ENCODE results near the gene CHST11.

The CHST11 gene

GRCh38 chr12:104427547-104427938 lies 29.2 kb upstream of the CHST11 start:
- Histone ChIP-seq H3K4me1 (ENCODE audit: control insufficient read depth, insufficient read depth, low read length) (no peaks in the 10 kb centered on the region), H3K9ac (ENCODE audit: low read depth, low read length) (no peak overlapping the region), H3K4me3 (ENCODE audit: low read depth, low read length) (no peak overlapping the region), H3K36me3 (ENCODE audit: control insufficient read depth, insufficient read depth, low read length) (no peaks in the 10 kb centered on the region), H3K27me3 (ENCODE audit: control insufficient read depth, insufficient read depth, low read length) (no peaks in the 10 kb centered on the region), H3K9me3 (ENCODE audit: control insufficient read depth, insufficient read depth, low read length) (peaks cover 6% of the 10 kb centered on the region; the same call in 1 of the 2 replicates), H3K27ac (ENCODE audit: low read depth, low read length) (no peak overlapping the region)

DNA sequence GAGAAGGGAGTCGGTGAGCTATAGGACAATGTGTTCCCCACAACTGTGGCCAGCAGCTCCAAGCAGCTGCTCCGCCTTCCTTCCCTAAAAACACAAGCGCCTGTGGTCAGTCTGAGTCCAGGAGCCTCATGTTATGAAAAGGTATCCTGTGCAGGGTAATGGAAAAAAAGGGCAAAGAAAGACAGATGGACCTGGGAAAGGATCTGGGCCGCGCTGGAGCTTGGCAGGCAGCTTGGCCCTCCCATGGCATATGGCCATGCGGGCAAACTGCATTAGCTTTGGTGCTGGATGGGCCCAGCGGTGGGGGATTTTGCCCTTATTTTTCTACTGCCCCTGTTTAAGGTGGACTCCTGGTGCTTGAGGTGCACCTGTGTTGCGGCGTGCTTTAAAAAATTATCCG lies 23.7 kb upstream of the CHST11 start:
- Histone ChIP-seq H3K9me3 (ENCODE audit: control insufficient read depth, insufficient read depth, low read length) (no peaks in the 10 kb centered on the region), H3K9ac (ENCODE audit: low read depth, low read length) (no peak overlapping the region), H3K36me3 (ENCODE audit: control insufficient read depth, insufficient read depth, low read length) (no peaks in the 10 kb centered on the region), H3K27ac (ENCODE audit: low read depth, low read length) (no peak overlapping the region), H3K27me3 (ENCODE audit: control insufficient read depth, insufficient read depth, low read length) (no peaks in the 10 kb centered on the region), H3K4me3 (ENCODE audit: low read depth, low read length) (no peak overlapping the region), H3K4me1 (ENCODE audit: control insufficient read depth, insufficient read depth, low read length) (no peaks in the 10 kb centered on the region)

- Histone ChIP-seq H3K27me3 (ENCODE audit: control insufficient read depth, insufficient read depth, low read length) (no peaks in the 10 kb centered on the region), H3K9ac (ENCODE audit: low read depth, low read length) (no peak overlapping the region), H3K36me3 (ENCODE audit: control insufficient read depth, insufficient read depth, low read length) (no peaks in the 10 kb centered on the region), H3K4me1 (ENCODE audit: control insufficient read depth, insufficient read depth, low read length) (no peaks in the 10 kb centered on the region), H3K9me3 (ENCODE audit: control insufficient read depth, insufficient read depth, low read length) (no peaks in the 10 kb centered on the region), H3K4me3 (ENCODE audit: low read depth, low read length) (no peak overlapping the region), H3K27ac (ENCODE audit: low read depth, low read length) (no peak overlapping the region)
These were observed 22.6 kb upstream of the CHST11 start for GRCh38 chr12:104434129-104434528.

DNA sequence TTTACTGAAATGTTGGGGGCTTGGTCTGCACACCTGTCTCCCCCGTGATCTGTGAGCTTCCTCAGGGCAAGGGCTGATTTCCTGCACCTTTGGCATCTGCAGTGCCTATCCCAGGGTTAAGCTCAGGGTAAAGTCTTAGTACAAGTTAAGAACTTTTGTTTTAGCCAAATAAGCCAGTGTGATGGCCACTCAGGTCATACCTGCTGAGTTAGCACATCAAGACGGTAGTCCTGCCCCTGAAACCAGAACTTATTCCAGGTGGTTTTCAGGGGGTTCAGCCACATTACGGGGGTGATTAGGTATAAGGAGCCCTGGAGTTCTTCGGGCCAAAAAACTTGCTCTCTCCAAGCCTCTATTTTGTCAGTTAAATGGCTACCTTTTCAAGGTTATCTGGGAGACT lies 21.6 kb upstream of the CHST11 start:
- H3K4me1 ChIP-seq (ENCODE audit: control insufficient read depth, insufficient read depth, low read length): no peaks in the 10 kb centered on the region
- H3K36me3 ChIP-seq (ENCODE audit: control insufficient read depth, insufficient read depth, low read length): no peaks in the 10 kb centered on the region
- no peak overlapping the region for H3K4me3 ChIP-seq (ENCODE audit: low read depth, low read length)
- no peaks in the 10 kb centered on the region for H3K9me3 ChIP-seq (ENCODE audit: control insufficient read depth, insufficient read depth, low read length)
- no peak overlapping the region for H3K27ac ChIP-seq (ENCODE audit: low read depth, low read length)
- no peak overlapping the region for H3K9ac ChIP-seq (ENCODE audit: low read depth, low read length)
- no peaks in the 10 kb centered on the region for H3K27me3 ChIP-seq (ENCODE audit: control insufficient read depth, insufficient read depth, low read length)

GRCh38 chr12:104435765-104436164 lies 21.0 kb upstream of the CHST11 start:
- Histone ChIP-seq H3K4me3 (ENCODE audit: low read depth, low read length) (no peak overlapping the region), H3K36me3 (ENCODE audit: control insufficient read depth, insufficient read depth, low read length) (no peaks in the 10 kb centered on the region), H3K4me1 (ENCODE audit: control insufficient read depth, insufficient read depth, low read length) (no peaks in the 10 kb centered on the region), H3K27me3 (ENCODE audit: control insufficient read depth, insufficient read depth, low read length) (no peaks in the 10 kb centered on the region), H3K27ac (ENCODE audit: low read depth, low read length) (no peak overlapping the region), H3K9ac (ENCODE audit: low read depth, low read length) (no peak overlapping the region), H3K9me3 (ENCODE audit: control insufficient read depth, insufficient read depth, low read length) (no peaks in the 10 kb centered on the region)

GRCh38 chr12:104436790-104437189 lies 20.0 kb upstream of the CHST11 start:
- Histone ChIP-seq H3K9ac (ENCODE audit: low read depth, low read length) (no peak overlapping the region), H3K27ac (ENCODE audit: low read depth, low read length) (no peak overlapping the region), H3K9me3 (ENCODE audit: control insufficient read depth, insufficient read depth, low read length) (no peaks in the 10 kb centered on the region), H3K4me1 (ENCODE audit: control insufficient read depth, insufficient read depth, low read length) (no peaks in the 10 kb centered on the region), H3K36me3 (ENCODE audit: control insufficient read depth, insufficient read depth, low read length) (no peaks in the 10 kb centered on the region), H3K27me3 (ENCODE audit: control insufficient read depth, insufficient read depth, low read length) (no peaks in the 10 kb centered on the region), H3K4me3 (ENCODE audit: low read depth, low read length) (no peak overlapping the region)

- H3K4me3 ChIP-seq (ENCODE audit: low read depth, low read length): no peak overlapping the region
- H3K4me1 ChIP-seq (ENCODE audit: control insufficient read depth, insufficient read depth, low read length): no peaks in the 10 kb centered on the region
- no peaks in the 10 kb centered on the region for H3K27me3 ChIP-seq (ENCODE audit: control insufficient read depth, insufficient read depth, low read length)
These were observed 18.6 kb upstream of the CHST11 start for GRCh38 chr12:104438134-104438533.

GRCh38 chr12:104439137-104439536 lies 17.6 kb upstream of the CHST11 start:
- no peaks in the 10 kb centered on the region for H3K9me3 ChIP-seq (ENCODE audit: control insufficient read depth, insufficient read depth, low read length)
- H3K36me3 ChIP-seq (ENCODE audit: control insufficient read depth, insufficient read depth, low read length): no peaks in the 10 kb centered on the region
- no peak overlapping the region for H3K4me3 ChIP-seq (ENCODE audit: low read depth, low read length)
- H3K27ac ChIP-seq (ENCODE audit: low read depth, low read length): no peak overlapping the region
- no peaks in the 10 kb centered on the region for H3K4me1 ChIP-seq (ENCODE audit: control insufficient read depth, insufficient read depth, low read length)
- no peaks in the 10 kb centered on the region for H3K27me3 ChIP-seq (ENCODE audit: control insufficient read depth, insufficient read depth, low read length)
- H3K9ac ChIP-seq (ENCODE audit: low read depth, low read length): no peak overlapping the region

More at GRCh38 chr12:104438134-104438533, 18.6 kb upstream of the CHST11 start:
- Histone ChIP-seq H3K36me3 (ENCODE audit: control insufficient read depth, insufficient read depth, low read length) (no peaks in the 10 kb centered on the region), H3K27ac (ENCODE audit: low read depth, low read length) (no peak overlapping the region), H3K9ac (ENCODE audit: low read depth, low read length) (no peak overlapping the region), H3K9me3 (ENCODE audit: control insufficient read depth, insufficient read depth, low read length) (no peaks in the 10 kb centered on the region)

DNA sequence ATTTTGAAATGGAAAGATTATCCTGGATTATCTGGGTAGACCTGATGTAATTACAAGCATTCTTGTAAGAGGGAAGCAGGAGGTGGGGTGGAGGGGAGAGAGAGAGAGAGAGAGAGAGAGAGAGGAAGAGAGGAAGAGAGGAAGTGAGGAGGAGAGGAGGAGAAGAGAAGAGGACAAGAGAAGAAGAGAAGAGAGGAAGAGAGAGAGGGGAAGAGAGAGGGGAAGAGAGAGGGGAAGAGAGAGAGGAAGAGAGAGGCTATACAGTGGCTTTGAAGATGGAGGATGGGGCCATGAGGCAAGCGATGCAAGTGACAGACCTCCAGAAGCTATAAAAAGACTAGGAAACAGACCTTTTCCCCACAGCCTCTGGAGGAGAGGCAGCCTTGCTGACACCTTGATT lies 13.7 kb upstream of the CHST11 start:
- H3K4me3 ChIP-seq (ENCODE audit: low read depth, low read length): no peak overlapping the region
- H3K4me1 ChIP-seq (ENCODE audit: control insufficient read depth, insufficient read depth, low read length): no peaks in the 10 kb centered on the region
- no peak overlapping the region for H3K27ac ChIP-seq (ENCODE audit: low read depth, low read length)
- H3K27me3 ChIP-seq (ENCODE audit: control insufficient read depth, insufficient read depth, low read length): no peaks in the 10 kb centered on the region
- no peak overlapping the region for H3K9ac ChIP-seq (ENCODE audit: low read depth, low read length)
- no peaks in the 10 kb centered on the region for H3K36me3 ChIP-seq (ENCODE audit: control insufficient read depth, insufficient read depth, low read length)
- no peaks in the 10 kb centered on the region for H3K9me3 ChIP-seq (ENCODE audit: control insufficient read depth, insufficient read depth, low read length)

DNA sequence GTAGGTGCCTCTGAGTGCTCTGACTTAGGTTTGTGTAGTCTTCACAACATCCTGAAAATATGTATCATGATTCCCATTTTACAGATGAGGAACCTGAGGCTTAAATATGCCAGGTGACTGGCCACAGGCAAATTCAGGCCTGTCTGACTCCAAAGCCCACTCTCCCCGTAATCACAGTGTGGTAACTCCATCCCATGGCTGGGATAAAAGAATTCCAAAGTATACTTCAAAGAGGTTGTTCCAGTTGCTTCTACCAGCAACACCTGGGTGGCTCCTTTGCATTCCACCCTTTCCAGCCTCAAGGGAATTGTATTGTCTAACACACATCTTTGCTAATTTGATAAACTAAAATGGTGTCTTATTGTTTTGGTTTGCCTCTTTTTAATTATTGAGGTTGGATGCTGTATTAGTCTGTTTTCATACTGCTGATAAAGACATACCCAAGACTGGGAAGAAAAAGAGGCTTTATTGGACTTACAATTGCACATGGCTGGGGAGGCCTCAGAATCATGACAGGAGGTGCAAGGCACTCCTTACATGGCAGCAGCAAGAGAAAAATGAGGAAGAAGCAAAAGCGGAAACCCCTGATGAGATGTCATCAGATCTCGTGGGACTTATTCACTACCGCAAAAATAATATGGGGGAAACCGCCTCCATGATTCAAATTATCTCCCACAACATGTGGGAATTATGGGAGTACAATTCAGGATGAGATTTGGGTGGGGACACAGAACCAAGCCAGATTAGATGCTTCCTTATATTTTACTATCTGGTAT lies 9.9 kb upstream of the CHST11 start:
- H3K4me3 ChIP-seq (ENCODE audit: low read depth, low read length): no peak overlapping the region
- H3K27me3 ChIP-seq (ENCODE audit: control insufficient read depth, insufficient read depth, low read length): no peaks in the 10 kb centered on the region
- no peaks in the 10 kb centered on the region for H3K4me1 ChIP-seq (ENCODE audit: control insufficient read depth, insufficient read depth, low read length)
- H3K36me3 ChIP-seq (ENCODE audit: control insufficient read depth, insufficient read depth, low read length): no peaks in the 10 kb centered on the region
- H3K9me3 ChIP-seq (ENCODE audit: control insufficient read depth, insufficient read depth, low read length): no peaks in the 10 kb centered on the region
- no peak overlapping the region for H3K9ac ChIP-seq (ENCODE audit: low read depth, low read length)
- no peak overlapping the region for H3K27ac ChIP-seq (ENCODE audit: low read depth, low read length)

- no peaks in the 10 kb centered on the region; the same call in 1 of the 2 replicates for H3K4me1 ChIP-seq (ENCODE audit: control insufficient read depth, insufficient read depth, low read length)
- H3K27ac ChIP-seq (ENCODE audit: low read depth, low read length): no peak overlapping the region
- no peaks in the 10 kb centered on the region for H3K36me3 ChIP-seq (ENCODE audit: control insufficient read depth, insufficient read depth, low read length)
- no peak overlapping the region for H3K9ac ChIP-seq (ENCODE audit: low read depth, low read length)
- H3K4me3 ChIP-seq (ENCODE audit: low read depth, low read length): no peak overlapping the region
- no peaks in the 10 kb centered on the region for H3K9me3 ChIP-seq (ENCODE audit: control insufficient read depth, insufficient read depth, low read length)
- no peaks in the 10 kb centered on the region for H3K27me3 ChIP-seq (ENCODE audit: control insufficient read depth, insufficient read depth, low read length)
These were observed 8.7 kb upstream of the CHST11 start for GRCh38 chr12:104448031-104448430.

All from HUES48 (cell line).